Mammary epithelial cell (primary cell): ENCODE measurements around the gene HSD17B2.

Experiments
- EZH2 ChIP-seq: IDR thresholded peaks from 2 replicates; pipeline ENCODE4 v1.6.1; 2012; ENCODE audit warnings: low read length, inconsistent platforms, borderline replicate concordance
- TF ChIP-seq, protein P1 (sequence below), 2 donors: IDR thresholded peaks in 1 of 2; conservative IDR thresholded peaks in 1 of 2; 2 replicates each; pipeline ENCODE4 v1.5.1; 2011 to 2012; ENCODE audit warnings: inconsistent platforms in 2 of 2, low read length in 2 of 2, mild to moderate bottlenecking in 2 of 2, control low read depth in 1 of 2, low read depth in 1 of 2; ENCODE audit not compliant: insufficient read depth in 1 of 2; ENCODE audit errors: extremely low read depth in 1 of 2

DNA sequence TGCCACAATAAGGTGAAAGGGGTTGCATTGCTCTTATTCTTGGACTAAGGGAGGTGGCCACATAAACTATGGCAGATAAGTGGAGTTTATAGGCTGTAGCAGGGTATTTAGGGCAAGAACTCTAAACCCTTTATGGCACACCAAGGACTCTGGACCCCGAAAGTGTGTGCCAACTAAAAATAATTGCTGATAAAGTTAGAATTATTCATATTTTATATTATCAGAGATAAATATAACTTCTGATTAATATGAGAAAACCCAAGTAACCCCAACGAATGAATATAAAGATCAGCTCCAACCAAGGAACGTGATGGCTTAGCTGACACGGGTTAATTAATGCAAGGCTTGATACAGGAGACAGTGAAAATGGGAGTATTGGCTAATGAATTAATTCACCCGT lies 15.0 kb upstream of the HSD17B2 start:
- TF ChIP-seq, protein P1, sequence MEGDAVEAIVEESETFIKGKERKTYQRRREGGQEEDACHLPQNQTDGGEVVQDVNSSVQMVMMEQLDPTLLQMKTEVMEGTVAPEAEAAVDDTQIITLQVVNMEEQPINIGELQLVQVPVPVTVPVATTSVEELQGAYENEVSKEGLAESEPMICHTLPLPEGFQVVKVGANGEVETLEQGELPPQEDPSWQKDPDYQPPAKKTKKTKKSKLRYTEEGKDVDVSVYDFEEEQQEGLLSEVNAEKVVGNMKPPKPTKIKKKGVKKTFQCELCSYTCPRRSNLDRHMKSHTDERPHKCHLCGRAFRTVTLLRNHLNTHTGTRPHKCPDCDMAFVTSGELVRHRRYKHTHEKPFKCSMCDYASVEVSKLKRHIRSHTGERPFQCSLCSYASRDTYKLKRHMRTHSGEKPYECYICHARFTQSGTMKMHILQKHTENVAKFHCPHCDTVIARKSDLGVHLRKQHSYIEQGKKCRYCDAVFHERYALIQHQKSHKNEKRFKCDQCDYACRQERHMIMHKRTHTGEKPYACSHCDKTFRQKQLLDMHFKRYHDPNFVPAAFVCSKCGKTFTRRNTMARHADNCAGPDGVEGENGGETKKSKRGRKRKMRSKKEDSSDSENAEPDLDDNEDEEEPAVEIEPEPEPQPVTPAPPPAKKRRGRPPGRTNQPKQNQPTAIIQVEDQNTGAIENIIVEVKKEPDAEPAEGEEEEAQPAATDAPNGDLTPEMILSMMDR (conservative IDR thresholded peaks at IDR 0.05 in 1 of 2, IDR thresholded peaks at IDR 0.05 in 1 of 2; ENCODE audit: extremely low read depth in 1 of 2, insufficient read depth in 1 of 2, low read depth in 1 of 2, low read length in 2 of 2): no peak
- no peak for TF ChIP-seq EZH2
